ENCODE data around the gene PPP1R14C.

Gene PPP1R14C

DNA sequence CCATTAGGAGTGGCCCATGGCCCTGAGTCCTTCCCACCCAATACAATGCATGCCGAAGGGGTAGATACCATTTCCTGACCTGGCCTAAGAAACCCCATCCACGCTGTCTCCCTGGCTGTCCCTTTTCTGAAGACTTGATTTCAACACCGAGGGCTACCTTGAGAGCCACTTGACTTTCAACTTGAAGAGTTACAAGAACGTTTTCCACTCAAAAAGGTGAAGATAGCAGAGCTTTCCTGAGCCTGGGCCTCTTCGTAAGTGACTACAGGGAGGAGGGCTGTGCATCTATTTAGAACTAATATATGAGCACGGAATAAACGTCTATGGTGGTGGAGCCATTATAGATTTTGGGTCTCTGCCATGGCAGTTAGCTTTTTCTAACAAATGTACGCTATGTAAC lies 14.4 kb upstream of the PPP1R14C start:
- no peaks in the 10 kb centered on the region for H3K4me1 ChIP-seq (ENCODE audit: control insufficient read depth, insufficient read depth, low read depth, low read length)
- H3K9ac ChIP-seq (ENCODE audit: low read length), result no peak overlapping the region
- H3K23ac ChIP-seq (ENCODE audit: low read length in 2 of 2), result no peak overlapping the region
- H3K27me3 ChIP-seq (ENCODE audit: control insufficient read depth in 1 of 2, insufficient read depth in 1 of 2, low read length in 2 of 2), result peaks cover 19 to 44% of the 10 kb centered on the region in 2 experiments
- H2BK15ac ChIP-seq (ENCODE audit: low read depth, poor library complexity, severe bottlenecking), result no peak overlapping the region
- H3K27ac ChIP-seq (ENCODE audit: low read length, poor library complexity, severe bottlenecking), result no peak overlapping the region
- H3K18ac ChIP-seq (ENCODE audit: low read depth in 1 of 2, low read length in 2 of 2), result no peak overlapping the region
- no peaks in the 10 kb centered on the region for H3K36me3 ChIP-seq (ENCODE audit: control insufficient read depth in 1 of 2, insufficient read depth in 2 of 2, low read depth in 1 of 2, low read length in 2 of 2)
- no peak overlapping the region for H2BK120ac ChIP-seq (ENCODE audit: low read depth, low read length)
- no peak for DNase-seq
- no peak overlapping the region for H4K8ac ChIP-seq (ENCODE audit: low read length)
- H3K14ac ChIP-seq (ENCODE audit: low read length in 2 of 2), result no peak overlapping the region
- H2BK5ac ChIP-seq (ENCODE audit: low read depth, low read length, poor library complexity, severe bottlenecking), result no peak overlapping the region
- H3K79me1 ChIP-seq (replicated peaks; ENCODE audit: low read length, poor library complexity, severe bottlenecking), result no peaks in the 10 kb centered on the region
- H3K9me3 ChIP-seq (ENCODE audit: control insufficient read depth, low read length), result no peaks in the 10 kb centered on the region
- no peak overlapping the region for H3K4me3 ChIP-seq (ENCODE audit: insufficient read depth in 1 of 2, low read depth in 1 of 2, low read length in 2 of 2)
- no peak overlapping the region for H4K91ac ChIP-seq (ENCODE audit: low read length)
- no peak overlapping the region for H3K4me2 ChIP-seq (ENCODE audit: low read length, poor library complexity, severe bottlenecking)
- WGBS, result 71% methylated on average over 8 of the region's 8 CpGs
- no peak overlapping the region for H3K4ac ChIP-seq (ENCODE audit: low read depth in 1 of 2, low read length in 2 of 2)
- no peak overlapping the region for H2BK12ac ChIP-seq (ENCODE audit: low read length in 2 of 2)
- no peak overlapping the region for H2AFZ ChIP-seq (ENCODE audit: low read depth, low read length)
- no peak overlapping the region for H2AK5ac ChIP-seq (ENCODE audit: low read length, severe bottlenecking)

DNA sequence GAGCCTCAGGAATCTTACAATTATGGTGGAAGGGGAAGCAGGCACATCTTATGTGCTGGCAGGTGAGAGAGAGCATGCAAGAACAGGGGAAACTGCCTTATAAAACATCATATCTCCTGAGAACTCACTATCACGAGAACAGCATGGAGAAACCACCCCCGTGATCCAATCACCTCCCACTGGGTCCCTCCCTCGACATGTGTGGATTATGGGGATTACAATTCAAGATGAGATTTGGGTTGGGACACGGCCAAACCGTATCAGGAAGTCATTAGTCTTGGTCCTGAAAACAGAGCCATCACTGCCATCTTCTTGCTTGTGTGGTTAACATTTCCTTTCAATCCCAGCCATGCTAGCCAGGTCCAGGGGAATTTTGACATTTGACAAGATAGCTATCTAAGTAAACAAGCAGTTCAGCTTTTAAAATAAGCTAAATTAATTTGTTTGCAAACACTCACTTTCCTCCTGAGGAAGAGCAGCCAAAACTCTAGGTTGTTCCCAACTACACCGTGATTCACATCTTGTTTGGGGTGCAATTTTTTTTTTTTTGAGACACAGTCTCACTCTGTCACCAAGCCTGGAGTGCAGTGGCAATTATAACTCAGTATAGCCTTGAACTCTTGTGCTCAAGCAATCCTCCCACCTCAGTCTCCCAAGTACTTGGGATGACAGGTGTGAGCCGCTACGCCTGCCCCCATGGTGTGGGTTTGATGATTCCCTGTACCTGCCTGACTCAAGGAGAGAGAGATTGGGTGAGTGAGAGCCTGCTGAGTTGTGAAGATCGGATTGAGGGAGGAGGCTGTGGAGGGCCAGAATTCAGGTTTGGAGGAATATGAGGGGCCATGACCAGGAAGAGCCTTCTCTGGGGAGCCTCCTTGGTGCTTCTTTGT lies 13.0 kb upstream of the PPP1R14C start:
- Histone ChIP-seq H3K27ac (ENCODE audit: low read length, poor library complexity, severe bottlenecking) (no peak overlapping the region), H3K4me1 (ENCODE audit: control insufficient read depth, insufficient read depth, low read depth, low read length) (no peaks in the 10 kb centered on the region), H3K4me2 (ENCODE audit: low read length, poor library complexity, severe bottlenecking) (no peak overlapping the region), H4K8ac (ENCODE audit: low read length) (no peak overlapping the region), H3K4ac (ENCODE audit: low read depth in 1 of 2, low read length in 2 of 2) (no peak overlapping the region), H3K9me3 (ENCODE audit: control insufficient read depth, low read length) (no peaks in the 10 kb centered on the region), H2BK15ac (ENCODE audit: low read depth, poor library complexity, severe bottlenecking) (no peak overlapping the region), H2AFZ (ENCODE audit: low read depth, low read length) (no peak overlapping the region), H2BK5ac (ENCODE audit: low read depth, low read length, poor library complexity, severe bottlenecking) (no peak overlapping the region), H3K79me1 (replicated peaks; ENCODE audit: low read length, poor library complexity, severe bottlenecking) (no peaks in the 10 kb centered on the region), H3K36me3 (ENCODE audit: control insufficient read depth in 1 of 2, insufficient read depth in 2 of 2, low read depth in 1 of 2, low read length in 2 of 2) (no peaks in the 10 kb centered on the region), H3K4me3 (ENCODE audit: insufficient read depth in 1 of 2, low read depth in 1 of 2, low read length in 2 of 2) (no peak overlapping the region), H3K14ac (ENCODE audit: low read length in 2 of 2) (no peak overlapping the region), H2AK5ac (ENCODE audit: low read length, severe bottlenecking) (no peak overlapping the region), H3K23ac (ENCODE audit: low read length in 2 of 2) (no peak overlapping the region), H4K91ac (ENCODE audit: low read length) (no peak overlapping the region), H2BK120ac (ENCODE audit: low read depth, low read length) (no peak overlapping the region), H2BK12ac (ENCODE audit: low read length in 2 of 2) (no peak overlapping the region), H3K27me3 (ENCODE audit: control insufficient read depth in 1 of 2, insufficient read depth in 1 of 2, low read length in 2 of 2) (peaks cover 19 to 37% of the 10 kb centered on the region in 2 experiments), H3K9ac (ENCODE audit: low read length) (no peak overlapping the region), H3K18ac (ENCODE audit: low read depth in 1 of 2, low read length in 2 of 2) (no peak overlapping the region)
- DNase-seq, result no peak
- WGBS, result 76% methylated on average over 7 of the region's 9 CpGs

DNA sequence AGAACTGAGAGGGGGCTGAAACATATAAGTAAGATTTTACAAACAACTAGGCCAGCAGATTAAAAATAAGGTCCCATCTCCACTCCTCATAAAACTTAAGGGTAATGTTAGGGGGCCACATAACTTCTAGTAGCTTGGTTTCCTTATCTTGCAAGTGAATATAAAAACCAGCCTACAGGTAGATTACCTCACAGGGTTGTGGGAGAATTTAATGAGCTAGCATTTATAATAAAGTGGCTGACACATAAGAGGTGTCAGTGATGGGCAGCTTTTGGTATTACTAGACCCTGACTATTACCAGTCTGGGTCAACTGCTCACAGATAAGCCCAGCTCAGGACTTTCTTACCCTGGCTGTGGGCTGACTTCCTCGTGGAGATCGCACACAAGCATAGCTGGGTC lies 9.2 kb upstream of the PPP1R14C start:
- Histone ChIP-seq H2BK12ac (ENCODE audit: low read length in 2 of 2) (no peak overlapping the region), H3K4me1 (ENCODE audit: control insufficient read depth, insufficient read depth, low read depth, low read length) (no peaks in the 10 kb centered on the region), H2BK15ac (ENCODE audit: low read depth, poor library complexity, severe bottlenecking) (no peak overlapping the region), H3K9ac (ENCODE audit: low read length) (no peak overlapping the region), H3K14ac (ENCODE audit: low read length in 2 of 2) (no peak overlapping the region), H3K4ac (ENCODE audit: low read depth in 1 of 2, low read length in 2 of 2) (no peak overlapping the region), H3K4me2 (ENCODE audit: low read length, poor library complexity, severe bottlenecking) (no peak overlapping the region), H3K9me3 (ENCODE audit: control insufficient read depth, low read length) (no peaks in the 10 kb centered on the region), H3K79me1 (replicated peaks; ENCODE audit: low read length, poor library complexity, severe bottlenecking) (no peaks in the 10 kb centered on the region), H2BK120ac (ENCODE audit: low read depth, low read length) (no peak overlapping the region), H3K27ac (ENCODE audit: low read length, poor library complexity, severe bottlenecking) (no peak overlapping the region), H3K36me3 (ENCODE audit: control insufficient read depth in 1 of 2, insufficient read depth in 2 of 2, low read depth in 1 of 2, low read length in 2 of 2) (no peaks in the 10 kb centered on the region), H4K91ac (ENCODE audit: low read length) (no peak overlapping the region), H2BK5ac (ENCODE audit: low read depth, low read length, poor library complexity, severe bottlenecking) (no peak overlapping the region), H3K4me3 (ENCODE audit: insufficient read depth in 1 of 2, low read depth in 1 of 2, low read length in 2 of 2) (no peak overlapping the region), H3K27me3 (ENCODE audit: control insufficient read depth in 1 of 2, insufficient read depth in 1 of 2, low read length in 2 of 2) (peaks cover 13 to 43% of the 10 kb centered on the region in 2 experiments), H2AFZ (ENCODE audit: low read depth, low read length) (no peak overlapping the region), H3K18ac (ENCODE audit: low read depth in 1 of 2, low read length in 2 of 2) (no peak overlapping the region), H3K23ac (ENCODE audit: low read length in 2 of 2) (no peak overlapping the region), H2AK5ac (ENCODE audit: low read length, severe bottlenecking) (no peak overlapping the region), H4K8ac (ENCODE audit: low read length) (no peak overlapping the region)
- WGBS, result 88% methylated on average over 2 of the region's 2 CpGs
- no peak for DNase-seq

DNA sequence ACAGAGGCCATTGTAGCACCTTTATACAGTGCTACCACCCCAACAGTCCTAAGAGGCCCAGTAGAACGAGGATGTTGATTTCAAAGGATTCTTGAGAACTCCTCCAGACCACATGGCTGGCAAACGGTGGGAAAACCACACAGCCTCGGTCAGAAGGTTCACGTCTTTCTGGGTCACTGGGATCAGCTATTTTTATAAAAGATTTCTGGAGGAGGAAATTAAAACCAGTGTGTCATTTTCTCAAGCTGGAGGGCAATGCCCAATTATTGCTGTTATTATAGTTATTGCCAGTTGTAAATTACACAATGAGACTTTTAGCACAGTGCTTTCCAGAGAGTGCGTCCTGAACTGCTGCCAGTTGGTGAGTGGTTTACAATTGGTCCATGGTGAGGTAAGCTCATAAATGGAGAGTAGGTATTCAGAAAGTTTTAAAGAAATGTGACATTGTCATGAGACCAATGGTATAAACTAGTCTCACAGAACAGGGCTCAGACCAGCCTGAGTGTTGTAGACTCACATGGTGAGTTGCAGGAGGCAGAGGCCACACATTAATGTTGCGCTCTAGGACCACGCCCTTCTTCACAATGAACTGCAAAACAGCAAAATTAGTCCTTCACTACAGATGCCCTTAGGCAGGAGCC lies 8.4 kb upstream of the PPP1R14C start:
- Histone ChIP-seq H4K8ac (ENCODE audit: low read length) (no peak overlapping the region), H2BK12ac (ENCODE audit: low read length in 2 of 2) (no peak overlapping the region), H3K4me1 (ENCODE audit: control insufficient read depth, insufficient read depth, low read depth, low read length) (no peaks in the 10 kb centered on the region), H3K27me3 (ENCODE audit: control insufficient read depth in 1 of 2, insufficient read depth in 1 of 2, low read length in 2 of 2) (peaks cover 13 to 45% of the 10 kb centered on the region in 2 experiments), H2BK15ac (ENCODE audit: low read depth, poor library complexity, severe bottlenecking) (no peak overlapping the region), H2AK5ac (ENCODE audit: low read length, severe bottlenecking) (no peak overlapping the region), H2BK5ac (ENCODE audit: low read depth, low read length, poor library complexity, severe bottlenecking) (no peak overlapping the region), H3K4me3 (ENCODE audit: insufficient read depth in 1 of 2, low read depth in 1 of 2, low read length in 2 of 2) (no peak overlapping the region), H2AFZ (ENCODE audit: low read depth, low read length) (no peak overlapping the region), H3K27ac (ENCODE audit: low read length, poor library complexity, severe bottlenecking) (no peak overlapping the region), H3K4me2 (ENCODE audit: low read length, poor library complexity, severe bottlenecking) (no peak overlapping the region), H3K4ac (ENCODE audit: low read depth in 1 of 2, low read length in 2 of 2) (no peak overlapping the region), H3K36me3 (ENCODE audit: control insufficient read depth in 1 of 2, insufficient read depth in 2 of 2, low read depth in 1 of 2, low read length in 2 of 2) (no peaks in the 10 kb centered on the region), H3K23ac (ENCODE audit: low read length in 2 of 2) (no peak overlapping the region), H3K14ac (ENCODE audit: low read length in 2 of 2) (no peak overlapping the region), H2BK120ac (ENCODE audit: low read depth, low read length) (no peak overlapping the region), H3K18ac (ENCODE audit: low read depth in 1 of 2, low read length in 2 of 2) (no peak overlapping the region), H4K91ac (ENCODE audit: low read length) (no peak overlapping the region), H3K9ac (ENCODE audit: low read length) (no peak overlapping the region), H3K79me1 (replicated peaks; ENCODE audit: low read length, poor library complexity, severe bottlenecking) (no peaks in the 10 kb centered on the region), H3K9me3 (ENCODE audit: control insufficient read depth, low read length) (no peaks in the 10 kb centered on the region)
- WGBS, result 83% methylated on average over 7 of the region's 7 CpGs
- DNase-seq, result no peak
